SH-SY5Y (cell line): Measurements from ENCODE around the gene C19orf73.

Experiments used
- GATA2 ChIP-seq: IDR thresholded peaks from 2 replicates; pipeline ENCODE4 v1.6.1; 2011; ENCODE audit warnings: mild to moderate bottlenecking, low read depth, low read length
- GATA3 ChIP-seq: IDR thresholded peaks from 2 replicates; pipeline ENCODE4 v1.6.1; 2011; ENCODE audit warnings: low read depth, mild to moderate bottlenecking, low read length, moderate library complexity

DNA sequence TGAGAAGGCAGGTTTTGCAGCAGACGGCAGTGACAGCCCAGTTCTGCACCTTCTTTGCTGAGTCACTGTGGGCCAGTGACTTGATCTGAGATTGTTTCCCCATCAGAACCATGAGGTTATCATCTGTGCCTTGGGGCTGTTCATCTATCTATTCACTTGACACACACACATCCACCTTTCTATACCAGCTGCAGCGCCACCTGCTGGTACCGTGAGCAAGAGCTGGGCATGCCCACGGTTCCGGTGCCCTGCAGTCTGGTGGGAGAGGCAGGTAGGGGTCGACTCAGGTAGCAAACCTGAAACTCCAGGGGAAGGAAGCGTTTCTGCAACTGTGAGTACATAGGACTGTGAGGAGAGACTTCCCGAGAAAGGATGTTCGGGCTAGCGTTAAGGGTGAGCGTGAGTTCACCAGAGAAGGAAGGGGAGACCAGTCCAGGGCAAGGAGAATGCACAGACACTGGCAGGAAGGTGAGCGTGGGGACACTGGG lies 12.3 kb downstream of the C19orf73 start:
- TF ChIP-seq GATA2 (no peak), GATA3 (no peak)
